Omental fat pad (tissue), 4 donors: ENCODE measurements around the gene CCDC107. TPM values are rescaled to one million over a fixed set of nuclear protein-coding genes. Genes with fewer than 3 reads are reported as not detected.
A peak's percentile ranks its signal among the peaks of the same experiment; 100 is the strongest.

Experiments
- ATAC-seq: fragments of 150-250 bp; one replicate; pipeline ENCODE4 v1.9.1; 2016; ENCODE audit warnings: mild to moderate bottlenecking, moderate library complexity; ENCODE audit not compliant: low FRiP score
- DNase-seq: peaks from one replicate; pipeline ENCODE4 v3.0.0-alpha.2; 2019; ENCODE audit warnings: low spot score
- total RNA-seq, 4 donors: library from RNA; depleted of rRNA; stranded (reverse); fragments of >200 nt; gene quantifications; one replicate each; pipeline ENCODE4 v1.1.0, GENCODE V29; 2016
- TF ChIP-seq, protein P1 (sequence below), 3 donors: fragments of 450-650 bp; IDR thresholded peaks; one replicate each; pipeline ENCODE4 v1.5.1; 2016 to 2017; ENCODE audit warnings: antibody characterized with exemption in 3 of 3, mild to moderate bottlenecking in 3 of 3, moderate library complexity in 2 of 3

The CCDC107 gene
- total RNA-seq, 4 donors from 2014 or later: 35.8 to 108 (median 52.5) TPM

DNA sequence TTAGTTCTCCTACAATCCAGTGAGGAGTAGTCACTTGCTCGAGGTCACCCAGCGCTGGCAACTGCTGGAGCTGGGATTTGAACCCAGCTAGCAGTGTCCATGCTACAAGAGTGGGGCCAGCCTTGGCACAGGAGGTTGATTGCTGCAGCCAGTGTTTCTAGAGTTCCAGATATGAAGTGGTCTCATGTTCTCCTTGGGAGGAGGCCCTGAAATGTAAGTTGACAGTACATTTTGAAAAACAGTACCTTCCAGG, 802 bp downstream of the CCDC107 start:
- DNase-seq: no peak
- no peak for ATAC-seq
- TF ChIP-seq, protein P1, sequence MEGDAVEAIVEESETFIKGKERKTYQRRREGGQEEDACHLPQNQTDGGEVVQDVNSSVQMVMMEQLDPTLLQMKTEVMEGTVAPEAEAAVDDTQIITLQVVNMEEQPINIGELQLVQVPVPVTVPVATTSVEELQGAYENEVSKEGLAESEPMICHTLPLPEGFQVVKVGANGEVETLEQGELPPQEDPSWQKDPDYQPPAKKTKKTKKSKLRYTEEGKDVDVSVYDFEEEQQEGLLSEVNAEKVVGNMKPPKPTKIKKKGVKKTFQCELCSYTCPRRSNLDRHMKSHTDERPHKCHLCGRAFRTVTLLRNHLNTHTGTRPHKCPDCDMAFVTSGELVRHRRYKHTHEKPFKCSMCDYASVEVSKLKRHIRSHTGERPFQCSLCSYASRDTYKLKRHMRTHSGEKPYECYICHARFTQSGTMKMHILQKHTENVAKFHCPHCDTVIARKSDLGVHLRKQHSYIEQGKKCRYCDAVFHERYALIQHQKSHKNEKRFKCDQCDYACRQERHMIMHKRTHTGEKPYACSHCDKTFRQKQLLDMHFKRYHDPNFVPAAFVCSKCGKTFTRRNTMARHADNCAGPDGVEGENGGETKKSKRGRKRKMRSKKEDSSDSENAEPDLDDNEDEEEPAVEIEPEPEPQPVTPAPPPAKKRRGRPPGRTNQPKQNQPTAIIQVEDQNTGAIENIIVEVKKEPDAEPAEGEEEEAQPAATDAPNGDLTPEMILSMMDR (IDR thresholded peaks at IDR 0.05): no peak

DNA sequence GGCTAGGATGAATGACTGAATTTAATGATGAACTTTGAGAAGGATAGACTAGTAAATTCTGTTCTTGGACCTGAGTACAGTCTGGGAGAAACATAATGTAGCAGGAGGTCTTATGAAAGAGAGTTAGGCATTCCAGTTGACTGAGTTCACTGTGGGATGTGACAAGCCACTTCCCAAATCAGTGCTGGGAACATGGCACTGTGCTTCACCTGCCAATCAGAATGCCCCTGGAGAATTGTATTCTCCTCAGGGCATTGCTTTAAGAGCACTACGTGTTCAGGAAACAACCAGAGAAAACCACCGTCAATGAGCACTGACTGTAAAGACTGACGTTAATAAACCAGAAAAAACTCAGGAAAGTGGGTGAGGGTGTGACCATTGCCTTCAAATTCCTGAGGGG, 1.2 kb downstream of the CCDC107 start:
- no peak for ATAC-seq
- TF ChIP-seq, protein P1 (IDR thresholded peaks at IDR 0.05): no peak

DNA sequence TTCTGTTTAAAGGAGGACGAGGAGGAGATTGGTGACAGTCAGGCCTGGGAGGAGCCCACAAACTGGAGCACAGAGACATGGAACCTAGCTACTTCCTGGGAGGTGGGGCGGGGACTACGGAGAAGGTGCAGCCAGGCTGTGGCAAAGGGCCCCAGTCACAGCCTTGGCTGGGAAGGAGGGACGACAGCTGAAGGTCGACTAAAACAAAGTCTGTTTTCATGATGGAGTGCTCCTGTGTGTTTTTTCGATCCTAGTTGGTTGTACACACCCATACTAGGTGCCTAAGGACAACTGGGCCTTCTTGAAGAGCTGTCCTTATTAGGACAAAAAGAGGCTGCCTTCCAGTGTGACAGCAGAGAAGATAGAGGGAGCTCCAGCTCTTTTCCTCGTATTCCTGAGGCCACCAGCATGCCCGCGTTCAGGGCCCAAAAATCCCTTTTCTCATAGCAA, 2.9 kb downstream of the CCDC107 start:
- DNase-seq: no peak
- TF ChIP-seq, protein P1 (IDR thresholded peaks at IDR 0.05): no peak
- ATAC-seq: no peak

More for the DNA sequence above, 1.2 kb downstream of the CCDC107 start:
- DNase-seq: no peak

DNA sequence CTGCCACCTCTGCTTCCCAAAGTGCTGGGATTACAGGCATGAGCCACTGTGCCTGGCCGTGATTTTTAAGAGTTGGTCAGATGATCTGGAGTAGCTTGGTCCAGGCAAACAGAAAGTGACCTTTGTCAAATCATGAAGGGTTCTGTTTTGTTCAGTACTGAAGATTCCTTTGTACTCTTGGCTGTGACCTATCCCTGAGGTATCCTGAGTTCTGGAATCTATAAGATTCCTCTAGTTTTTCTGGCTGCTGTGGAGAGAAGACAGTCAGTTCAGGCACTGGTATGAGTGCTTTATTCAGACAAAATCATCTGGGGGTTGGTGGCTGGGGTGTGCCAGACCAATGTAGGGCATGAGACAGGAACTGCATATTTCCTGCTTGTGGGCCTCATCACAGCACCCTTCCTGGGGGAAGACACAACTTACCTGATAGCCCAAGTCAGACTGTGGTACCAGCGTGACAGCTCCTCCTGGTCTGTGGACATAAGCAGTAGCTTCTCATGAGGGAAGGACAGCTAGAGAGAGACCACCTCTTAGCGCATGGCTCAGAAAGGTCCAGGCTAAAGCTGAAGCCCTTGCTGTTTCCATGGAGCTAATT, 3.8 kb downstream of the CCDC107 start:
- ATAC-seq: no peak
- TF ChIP-seq, protein P1 (IDR thresholded peaks at IDR 0.05): no peak

GRCh38 chr9:35662437-35662836, 4.3 kb downstream of the CCDC107 start:
- no peak for ATAC-seq
- no peak for DNase-seq
- TF ChIP-seq, protein P1 (IDR thresholded peaks at IDR 0.05): no peak

More for the DNA sequence above, 3.8 kb downstream of the CCDC107 start:
- no peak for DNase-seq

GRCh38 chr9:35664531-35665470, 6.7 kb downstream of the CCDC107 start, which contains the start of gene ARHGEF39:
Gene ARHGEF39 (minus strand): TSS chr9:35665195. CDS start chr9:35665169, 26 bp downstream.
- ATAC-seq (peak; percentile 87), DNase-seq (no peak)
- TF ChIP-seq, protein P1 (IDR thresholded peaks at IDR 0.05): no peak
